HFFc6 (cell line): Measurements from ENCODE around the gene SELENOP. TPM values are rescaled to one million over a fixed set of nuclear protein-coding genes. Genes with fewer than 3 reads are reported as not detected.

Experiments used
- DNase-seq: peaks from one replicate; pipeline ENCODE4 v3.0.0-alpha.2; 2018
- H3K27ac Mint-ChIP-seq: 2 replicates; pipeline ENCODE4 v1.8.0; 2020; ENCODE audit warnings: mild to moderate bottlenecking, mixed read lengths
- H3K27me3 Mint-ChIP-seq: 2 replicates; pipeline ENCODE4 v1.8.0; 2021; ENCODE audit warnings: mild to moderate bottlenecking, moderate library complexity, mixed read lengths; ENCODE audit not compliant: insufficient read depth
- H3K36me3 Mint-ChIP-seq: 2 replicates; pipeline ENCODE4 v1.8.0; 2021; ENCODE audit warnings: low read depth, mixed read lengths
- H3K4me1 Mint-ChIP-seq: 2 replicates; pipeline ENCODE4 v1.8.0; 2020; ENCODE audit warnings: low read depth, mixed read lengths
- H3K4me3 Mint-ChIP-seq: 2 replicates; pipeline ENCODE4 v1.8.0; 2020; ENCODE audit warnings: mild to moderate bottlenecking, moderate library complexity, mixed read lengths
- H3K9me3 Mint-ChIP-seq: 2 replicates; pipeline ENCODE4 v1.8.0; 2020; ENCODE audit warnings: mild to moderate bottlenecking, mixed read lengths
- CTCF ChIP-seq: fragments of 200-600 bp; sonication (generic); IDR thresholded peaks from 2 replicates; pipeline ENCODE4 v1.5.0; 2021; ENCODE audit warnings: antibody characterized with exemption, mild to moderate bottlenecking
- total RNA-seq, 6 experiments: library from RNA; stranded (reverse); fragmentation: NEBNext Ultra II Directional; extraction: Animal tissue kit (Norgen Biotek cat#: 25700); gene quantifications; 2 replicates in 1 of 6; 3 replicates in 5 of 6; pipeline ENCODE4 v1.2.3, GENCODE V29; 2021

Gene SELENOP
- total RNA-seq, 6 experiments from 2014 or later, result 0.33 to 0.63 (median 0.47) TPM; not detected in 2

GRCh38 chr5:42759456-42759855 is 52.2 kb downstream of the SELENOP start:
- peaks cover 4% of the 10 kb centered on the region; the same call in 1 of the 2 replicates for H3K27me3 Mint-ChIP-seq

GRCh38 chr5:42756606-42757601 is 54.8 kb downstream of the SELENOP start, which contains the start of gene CCDC152:
Gene CCDC152, plus strand, starts transcription at chr5:42756818. Its CDS starts 2,304 bp downstream, at chr5:42759122.
- Mint-ChIP-seq H3K9me3 (no peaks in the 10 kb centered on the region), H3K4me3 (peak within 1 kb of the TSS; percentile 88), H3K27me3 (peaks cover 1% of the 10 kb centered on the region), H3K36me3 (no peaks in the 10 kb centered on the region), H3K27ac (peak within 1 kb of the TSS; percentile 46; the same call in 1 of the 2 replicates), H3K4me1 (peaks cover 14% of the 10 kb centered on the region)
- DNase-seq, result no peak
- no peak for TF ChIP-seq CTCF

More at GRCh38 chr5:42759456-42759855, 52.2 kb downstream of the SELENOP start:
- TF ChIP-seq CTCF, result no peak
- Mint-ChIP-seq H3K9me3 (no peaks in the 10 kb centered on the region), H3K4me3 (no peak overlapping the region), H3K27ac (no peak overlapping the region), H3K4me1 (peaks cover 14% of the 10 kb centered on the region), H3K36me3 (no peaks in the 10 kb centered on the region)
- DNase-seq, result no peak

GRCh38 chr5:42753099-42753498 is 58.6 kb downstream of the SELENOP start:
- Mint-ChIP-seq H3K4me1 (peaks cover 10% of the 10 kb centered on the region), H3K36me3 (no peaks in the 10 kb centered on the region), H3K4me3 (no peak overlapping the region), H3K27me3 (peaks cover 6% of the 10 kb centered on the region), H3K27ac (no peak overlapping the region), H3K9me3 (no peaks in the 10 kb centered on the region)
- no peak for DNase-seq
- no peak for TF ChIP-seq CTCF

GRCh38 chr5:42751044-42751443 is 60.6 kb downstream of the SELENOP start:
- no peak overlapping the region for H3K27ac Mint-ChIP-seq
- no peak for TF ChIP-seq CTCF
- no peaks in the 10 kb centered on the region for H3K36me3 Mint-ChIP-seq
- H3K9me3 Mint-ChIP-seq, result no peaks in the 10 kb centered on the region
- H3K4me3 Mint-ChIP-seq, result no peak overlapping the region
- no peaks in the 10 kb centered on the region for H3K4me1 Mint-ChIP-seq
- no peak for DNase-seq
- H3K27me3 Mint-ChIP-seq, result peaks cover 5% of the 10 kb centered on the region

GRCh38 chr5:42750507-42750906 is 61.2 kb downstream of the SELENOP start:
- peaks cover 5% of the 10 kb centered on the region for H3K27me3 Mint-ChIP-seq

More at GRCh38 chr5:42750507-42750906, 61.2 kb downstream of the SELENOP start:
- no peak for DNase-seq
- no peaks in the 10 kb centered on the region for H3K4me1 Mint-ChIP-seq
- no peaks in the 10 kb centered on the region for H3K36me3 Mint-ChIP-seq
- no peak overlapping the region for H3K4me3 Mint-ChIP-seq
- H3K27ac Mint-ChIP-seq, result no peak overlapping the region
- no peak for TF ChIP-seq CTCF
- H3K9me3 Mint-ChIP-seq, result no peaks in the 10 kb centered on the region

Other genes starting within 250 kb of the SELENOP start
- 1 to 10 TPM in 4 of 6 experiments, under 1 TPM in 2; 0.47 to 7.2 (median 5.6) TPM for gene CCDC152, start 55.1 kb downstream of the SELENOP start, total RNA-seq
- 1 to 10 TPM in 3 of 6 experiments, under 1 TPM in 3; 0.85 to 1.5 (median 1.1) TPM for gene ANXA2R, start 228.4 kb upstream of the SELENOP start, total RNA-seq